Measurements from ENCODE around the gene TMSB15A.

DNA sequence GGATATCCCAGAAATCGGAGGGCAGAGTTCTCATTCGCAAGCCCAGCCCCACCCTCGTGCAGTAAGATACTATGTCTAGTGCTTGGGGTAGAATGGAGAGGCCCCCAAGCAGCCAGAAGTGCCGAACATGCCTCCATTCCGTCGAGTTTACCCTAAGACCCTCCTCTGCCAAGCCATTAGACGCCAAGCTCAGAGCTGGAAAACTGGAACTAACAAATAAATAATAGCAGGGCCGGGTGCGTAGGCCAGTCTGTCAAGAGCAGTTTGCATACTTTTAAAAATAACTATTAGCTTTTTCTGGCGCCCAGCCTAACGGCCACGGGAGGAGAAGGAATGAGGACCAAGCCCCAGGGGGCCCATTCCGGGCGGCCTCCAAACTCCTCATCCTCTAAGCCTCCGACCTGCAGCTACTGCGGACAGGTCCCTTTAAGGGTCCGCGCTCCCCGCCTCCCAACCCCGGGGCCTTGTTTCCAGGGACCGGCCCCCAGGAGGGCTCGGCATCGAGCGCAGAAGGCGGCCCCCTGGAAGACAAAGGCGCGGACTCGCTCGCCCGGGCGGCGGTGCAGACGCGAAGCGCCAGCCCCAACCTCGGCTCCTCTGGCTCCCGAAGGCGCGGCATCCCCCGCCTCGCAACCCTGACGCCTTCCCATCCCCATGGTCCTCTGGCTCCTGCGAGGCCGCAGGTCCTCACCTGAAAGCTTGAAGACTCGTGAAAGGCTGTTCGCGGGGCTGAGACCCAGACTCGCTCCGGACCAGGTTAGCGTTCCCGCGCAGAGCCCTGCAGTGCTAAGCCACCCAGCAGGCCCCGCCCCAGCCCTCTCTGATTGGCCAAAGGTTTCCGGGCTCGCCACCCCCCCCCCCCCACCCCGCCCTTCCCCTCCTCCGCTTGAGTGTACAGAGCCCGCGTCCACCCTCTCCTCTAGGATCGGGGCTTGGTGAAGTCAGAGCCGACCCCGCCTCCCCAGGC lies at the start of gene TMSB15A:
- TF ChIP-seq, protein P1, sequence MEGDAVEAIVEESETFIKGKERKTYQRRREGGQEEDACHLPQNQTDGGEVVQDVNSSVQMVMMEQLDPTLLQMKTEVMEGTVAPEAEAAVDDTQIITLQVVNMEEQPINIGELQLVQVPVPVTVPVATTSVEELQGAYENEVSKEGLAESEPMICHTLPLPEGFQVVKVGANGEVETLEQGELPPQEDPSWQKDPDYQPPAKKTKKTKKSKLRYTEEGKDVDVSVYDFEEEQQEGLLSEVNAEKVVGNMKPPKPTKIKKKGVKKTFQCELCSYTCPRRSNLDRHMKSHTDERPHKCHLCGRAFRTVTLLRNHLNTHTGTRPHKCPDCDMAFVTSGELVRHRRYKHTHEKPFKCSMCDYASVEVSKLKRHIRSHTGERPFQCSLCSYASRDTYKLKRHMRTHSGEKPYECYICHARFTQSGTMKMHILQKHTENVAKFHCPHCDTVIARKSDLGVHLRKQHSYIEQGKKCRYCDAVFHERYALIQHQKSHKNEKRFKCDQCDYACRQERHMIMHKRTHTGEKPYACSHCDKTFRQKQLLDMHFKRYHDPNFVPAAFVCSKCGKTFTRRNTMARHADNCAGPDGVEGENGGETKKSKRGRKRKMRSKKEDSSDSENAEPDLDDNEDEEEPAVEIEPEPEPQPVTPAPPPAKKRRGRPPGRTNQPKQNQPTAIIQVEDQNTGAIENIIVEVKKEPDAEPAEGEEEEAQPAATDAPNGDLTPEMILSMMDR (conservative IDR thresholded peaks at IDR 0.05; ENCODE audit: low read depth, low read length), result no peak
- TF ChIP-seq CHD1 (IDR thresholded peaks at IDR 0.05; ENCODE audit: low read depth, low read length) (no peak), RAD21 (IDR thresholded peaks at IDR 0.05; ENCODE audit: low read length) (no peak)
